ENCODE measurements around the gene LLGL1. TPM values are rescaled to one million over a fixed set of nuclear protein-coding genes. Genes with fewer than 3 reads are reported as not detected.
A peak's percentile ranks its signal among the peaks of the same experiment; 100 is the strongest.

LLGL1 gene
- total RNA-seq, 1 donor from 2014 or later, result 57.2 TPM

DNA sequence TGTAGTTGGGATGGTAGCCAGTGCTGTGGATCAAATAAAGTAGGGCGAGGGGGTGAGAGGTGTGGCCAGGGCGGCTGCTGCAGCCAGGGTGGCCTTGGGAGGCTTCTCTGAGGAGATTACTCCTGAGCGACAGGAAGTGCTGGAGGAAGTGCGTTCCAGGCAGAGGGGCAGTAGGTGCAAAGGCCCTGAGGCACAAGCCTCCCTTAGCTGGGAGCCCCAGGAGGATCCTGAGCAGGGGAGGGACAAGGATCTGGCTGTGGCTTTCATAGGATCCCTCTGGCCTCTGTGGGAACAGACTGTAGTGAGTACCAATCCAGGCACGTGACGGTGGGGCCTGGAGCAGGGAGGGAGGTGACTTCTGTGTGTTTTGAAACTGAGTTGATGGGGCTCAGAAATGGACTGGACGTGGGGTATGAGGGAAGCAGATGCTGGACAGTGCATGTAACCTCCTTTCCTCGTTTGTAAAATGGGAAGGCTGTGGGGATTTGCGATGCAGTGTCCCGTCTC, 2.8 kb downstream of the LLGL1 start:
- H3K9me3 Mint-ChIP-seq (ENCODE audit: unreplicated experiment), result no peaks in the 10 kb centered on the region
- H3K27ac Mint-ChIP-seq (ENCODE audit: unreplicated experiment), result peak overlapping the region; percentile 46
- TF ChIP-seq, protein P1, sequence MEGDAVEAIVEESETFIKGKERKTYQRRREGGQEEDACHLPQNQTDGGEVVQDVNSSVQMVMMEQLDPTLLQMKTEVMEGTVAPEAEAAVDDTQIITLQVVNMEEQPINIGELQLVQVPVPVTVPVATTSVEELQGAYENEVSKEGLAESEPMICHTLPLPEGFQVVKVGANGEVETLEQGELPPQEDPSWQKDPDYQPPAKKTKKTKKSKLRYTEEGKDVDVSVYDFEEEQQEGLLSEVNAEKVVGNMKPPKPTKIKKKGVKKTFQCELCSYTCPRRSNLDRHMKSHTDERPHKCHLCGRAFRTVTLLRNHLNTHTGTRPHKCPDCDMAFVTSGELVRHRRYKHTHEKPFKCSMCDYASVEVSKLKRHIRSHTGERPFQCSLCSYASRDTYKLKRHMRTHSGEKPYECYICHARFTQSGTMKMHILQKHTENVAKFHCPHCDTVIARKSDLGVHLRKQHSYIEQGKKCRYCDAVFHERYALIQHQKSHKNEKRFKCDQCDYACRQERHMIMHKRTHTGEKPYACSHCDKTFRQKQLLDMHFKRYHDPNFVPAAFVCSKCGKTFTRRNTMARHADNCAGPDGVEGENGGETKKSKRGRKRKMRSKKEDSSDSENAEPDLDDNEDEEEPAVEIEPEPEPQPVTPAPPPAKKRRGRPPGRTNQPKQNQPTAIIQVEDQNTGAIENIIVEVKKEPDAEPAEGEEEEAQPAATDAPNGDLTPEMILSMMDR (IDR thresholded peaks at IDR 0.05; ENCODE audit: unreplicated experiment), result no peak
- peaks cover 21% of the 10 kb centered on the region for H3K4me1 Mint-ChIP-seq (ENCODE audit: unreplicated experiment)
- H3K27me3 Mint-ChIP-seq (ENCODE audit: unreplicated experiment), result peaks cover 23% of the 10 kb centered on the region
- no peak for DNase-seq (ENCODE audit: low spot score)
- H3K36me3 Mint-ChIP-seq (ENCODE audit: low read depth, unreplicated experiment), result peaks cover 12% of the 10 kb centered on the region
- peak overlapping the region; percentile 18 for H3K4me3 Mint-ChIP-seq (ENCODE audit: unreplicated experiment)

DNA sequence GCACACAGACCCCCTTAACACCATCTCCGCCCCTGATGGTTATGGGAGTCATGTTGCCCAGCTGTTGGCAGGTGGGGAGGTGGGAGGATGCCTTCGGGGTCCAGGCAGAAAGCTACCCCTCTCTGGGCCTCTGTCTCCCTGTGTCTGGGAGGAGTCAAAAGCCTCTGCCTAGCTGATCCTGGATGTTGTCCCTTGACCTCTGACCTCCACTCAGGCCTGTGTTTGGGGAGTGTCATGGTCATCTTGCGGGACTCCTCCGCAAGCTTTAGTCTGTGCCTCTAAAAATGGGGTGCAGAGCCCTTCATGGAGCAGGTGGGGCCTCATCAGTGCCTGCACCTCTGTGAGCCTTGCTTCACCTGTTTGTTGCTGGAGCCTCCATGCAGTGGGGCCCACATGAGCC, 3.8 kb downstream of the LLGL1 start:
- Mint-ChIP-seq H3K36me3 (ENCODE audit: low read depth, unreplicated experiment) (peaks cover 12% of the 10 kb centered on the region), H3K27me3 (ENCODE audit: unreplicated experiment) (peaks cover 21% of the 10 kb centered on the region), H3K4me3 (ENCODE audit: unreplicated experiment) (no peak overlapping the region), H3K27ac (ENCODE audit: unreplicated experiment) (no peak overlapping the region), H3K9me3 (ENCODE audit: unreplicated experiment) (no peaks in the 10 kb centered on the region), H3K4me1 (ENCODE audit: unreplicated experiment) (peaks cover 21% of the 10 kb centered on the region)
- DNase-seq (ENCODE audit: low spot score), result no peak
- TF ChIP-seq, protein P1 (IDR thresholded peaks at IDR 0.05; ENCODE audit: unreplicated experiment), result no peak

DNA sequence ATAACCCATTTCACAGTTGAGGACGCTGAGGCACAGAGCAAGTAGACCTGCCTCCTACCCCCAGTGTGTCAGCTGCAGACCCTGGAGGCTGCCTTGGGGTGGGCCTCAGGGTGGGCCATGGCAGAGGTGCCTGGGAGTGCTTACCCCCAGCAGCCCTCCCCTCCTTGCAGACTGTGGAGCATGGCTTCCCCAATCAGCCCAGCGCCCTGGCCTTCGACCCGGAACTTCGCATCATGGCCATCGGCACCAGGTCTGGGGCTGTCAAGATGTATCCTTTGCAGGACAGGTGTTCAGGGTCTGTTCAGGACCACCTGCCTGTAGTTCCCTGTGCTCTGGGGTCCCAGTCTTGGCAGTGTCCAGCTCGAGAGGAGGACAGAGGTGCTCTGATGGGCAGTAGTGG, 4.3 kb downstream of the LLGL1 start:
- peaks cover 24% of the 10 kb centered on the region for H3K27me3 Mint-ChIP-seq (ENCODE audit: unreplicated experiment)
- DNase-seq (ENCODE audit: low spot score), result no peak
- TF ChIP-seq, protein P1 (IDR thresholded peaks at IDR 0.05; ENCODE audit: unreplicated experiment), result no peak
- H3K4me1 Mint-ChIP-seq (ENCODE audit: unreplicated experiment), result peaks cover 21% of the 10 kb centered on the region
- no peak overlapping the region for H3K4me3 Mint-ChIP-seq (ENCODE audit: unreplicated experiment)
- no peak overlapping the region for H3K27ac Mint-ChIP-seq (ENCODE audit: unreplicated experiment)
- no peaks in the 10 kb centered on the region for H3K9me3 Mint-ChIP-seq (ENCODE audit: unreplicated experiment)
- H3K36me3 Mint-ChIP-seq (ENCODE audit: low read depth, unreplicated experiment), result peaks cover 16% of the 10 kb centered on the region

DNA sequence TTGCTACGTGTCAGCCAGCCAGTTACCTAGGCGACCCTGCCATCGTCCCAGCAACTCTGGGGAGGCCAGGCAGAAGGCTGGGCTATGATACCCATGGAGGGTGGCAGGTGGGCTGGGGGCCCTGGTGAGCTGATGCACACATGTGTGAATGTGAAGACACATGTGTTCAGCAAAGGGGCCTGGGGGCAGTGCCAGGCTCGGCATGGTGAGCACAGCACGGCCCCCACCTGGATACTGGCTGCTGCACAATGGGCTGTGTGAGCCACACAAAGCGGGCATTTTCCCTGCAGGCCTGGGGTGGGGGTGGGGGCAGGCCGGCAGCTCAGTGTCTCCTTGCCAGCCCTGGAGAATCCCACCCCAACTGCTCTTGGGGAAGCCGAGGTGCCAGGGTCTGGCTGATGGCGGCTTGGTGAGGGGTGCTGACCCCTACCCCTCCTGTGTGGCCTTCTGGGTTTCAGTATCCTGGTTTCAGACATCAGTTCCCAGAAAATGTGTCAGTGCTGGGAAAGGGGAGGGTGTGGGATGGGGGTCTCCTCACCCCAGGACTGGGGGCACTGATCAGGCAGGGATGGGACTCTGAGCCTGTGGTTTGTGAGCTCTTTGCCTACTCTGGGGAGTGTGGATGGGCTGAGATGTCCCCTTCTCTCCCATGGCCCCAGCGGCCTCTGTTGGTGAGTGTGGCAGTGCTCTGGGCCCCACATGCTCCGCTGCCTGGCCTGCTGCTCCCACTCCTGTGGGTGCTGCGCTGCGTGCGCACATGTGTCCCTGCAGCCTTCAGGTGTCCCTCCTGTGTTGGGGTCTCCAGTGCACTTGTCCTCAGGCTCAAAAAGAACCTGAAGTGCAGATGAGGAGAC, 5.1 kb downstream of the LLGL1 start:
- DNase-seq (ENCODE audit: low spot score), result no peak
- Mint-ChIP-seq H3K4me3 (ENCODE audit: unreplicated experiment) (no peak overlapping the region), H3K4me1 (ENCODE audit: unreplicated experiment) (peaks cover 18% of the 10 kb centered on the region), H3K9me3 (ENCODE audit: unreplicated experiment) (no peaks in the 10 kb centered on the region), H3K27ac (ENCODE audit: unreplicated experiment) (no peak overlapping the region), H3K36me3 (ENCODE audit: low read depth, unreplicated experiment) (peaks cover 22% of the 10 kb centered on the region), H3K27me3 (ENCODE audit: unreplicated experiment) (peaks cover 21% of the 10 kb centered on the region)
- TF ChIP-seq, protein P1 (IDR thresholded peaks at IDR 0.05; ENCODE audit: unreplicated experiment), result no peak

DNA sequence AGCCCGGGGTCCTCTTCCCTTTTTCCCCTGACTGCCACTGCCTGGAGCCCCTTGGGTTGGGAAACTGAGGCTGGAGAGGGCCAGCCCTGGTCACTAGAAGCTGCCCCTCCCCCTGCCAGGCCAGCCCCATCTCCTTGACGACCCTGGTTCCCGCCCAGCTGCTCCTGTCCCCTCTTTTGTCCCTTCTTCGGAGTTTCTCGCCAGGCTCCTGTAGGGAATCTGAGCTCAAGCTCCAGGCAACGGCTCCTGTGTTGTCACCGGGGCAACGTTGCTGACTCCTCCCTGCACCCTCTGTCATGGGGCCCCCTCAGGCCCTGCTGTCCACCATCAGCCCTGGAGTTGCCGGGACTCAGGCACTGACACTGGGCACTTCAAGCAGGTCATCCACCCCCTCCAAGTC, 5.7 kb downstream of the LLGL1 start:
- Mint-ChIP-seq H3K27me3 (ENCODE audit: unreplicated experiment) (peaks cover 18% of the 10 kb centered on the region), H3K36me3 (ENCODE audit: low read depth, unreplicated experiment) (peaks cover 24% of the 10 kb centered on the region), H3K27ac (ENCODE audit: unreplicated experiment) (no peak overlapping the region), H3K4me3 (ENCODE audit: unreplicated experiment) (no peak overlapping the region), H3K4me1 (ENCODE audit: unreplicated experiment) (peaks cover 14% of the 10 kb centered on the region), H3K9me3 (ENCODE audit: unreplicated experiment) (no peaks in the 10 kb centered on the region)
- no peak for DNase-seq (ENCODE audit: low spot score)
- TF ChIP-seq, protein P1 (IDR thresholded peaks at IDR 0.05; ENCODE audit: unreplicated experiment), result no peak
